ENCODE results near the gene HCN4. TPM values are rescaled to one million over a fixed set of nuclear protein-coding genes. Genes with fewer than 3 reads are reported as not detected.

Gene HCN4
- total RNA-seq, 1 experiment from 2014 or later = 0.07 TPM

- peaks cover 61% of the 10 kb centered on the region for H3K27me3 Mint-ChIP-seq (ENCODE audit: unreplicated experiment)
- H3K4me1 Mint-ChIP-seq (ENCODE audit: low read depth, unreplicated experiment) = no peaks in the 10 kb centered on the region
- intact Hi-C loops (cut with micrococcal nuclease; ENCODE audit: unreplicated experiment) = no loop called here
- TF ChIP-seq CTCF (IDR thresholded peaks at IDR 0.05; ENCODE audit: unreplicated experiment) = no peak
- no peaks in the 10 kb centered on the region for H3K36me3 Mint-ChIP-seq (ENCODE audit: insufficient read depth, unreplicated experiment)
- CTCF ChIA-PET = no interaction called here
- DNase-seq = no peak
- H3K9me3 Mint-ChIP-seq (ENCODE audit: low read depth, unreplicated experiment) = no peaks in the 10 kb centered on the region
- no TSS peak for BruUV-seq (replicated peaks)
- no peak overlapping the region for H3K27ac Mint-ChIP-seq (ENCODE audit: unreplicated experiment)
- no peak overlapping the region for H3K4me3 Mint-ChIP-seq (ENCODE audit: low read depth, unreplicated experiment)
Observed at GRCh38 chr15:73341886-73342600, 26.7 kb downstream of the HCN4 start.

GRCh38 chr15:73340502-73341192 is 28.1 kb downstream of the HCN4 start:
- H3K36me3 Mint-ChIP-seq (ENCODE audit: insufficient read depth, unreplicated experiment) = no peaks in the 10 kb centered on the region
- TF ChIP-seq CTCF (IDR thresholded peaks at IDR 0.05; ENCODE audit: unreplicated experiment) = no peak
- H3K9me3 Mint-ChIP-seq (ENCODE audit: low read depth, unreplicated experiment) = no peaks in the 10 kb centered on the region
- no peak for DNase-seq
- BruUV-seq (replicated peaks) = no TSS peak
- intact Hi-C loops (cut with micrococcal nuclease; ENCODE audit: unreplicated experiment) = no loop called here
- H3K27me3 Mint-ChIP-seq (ENCODE audit: unreplicated experiment) = peaks cover 72% of the 10 kb centered on the region
- H3K4me3 Mint-ChIP-seq (ENCODE audit: low read depth, unreplicated experiment) = no peak overlapping the region
- no peaks in the 10 kb centered on the region for H3K4me1 Mint-ChIP-seq (ENCODE audit: low read depth, unreplicated experiment)
- CTCF ChIA-PET = no interaction called here
- H3K27ac Mint-ChIP-seq (ENCODE audit: unreplicated experiment) = no peak overlapping the region

- no peak overlapping the region for H3K4me3 Mint-ChIP-seq (ENCODE audit: low read depth, unreplicated experiment)
- H3K9me3 Mint-ChIP-seq (ENCODE audit: low read depth, unreplicated experiment) = no peaks in the 10 kb centered on the region
- intact Hi-C loops (cut with micrococcal nuclease; ENCODE audit: unreplicated experiment) = no loop called here
- no TSS peak for BruUV-seq (replicated peaks)
- H3K27ac Mint-ChIP-seq (ENCODE audit: unreplicated experiment) = no peak overlapping the region
- CTCF ChIA-PET = no interaction called here
- peaks cover 67% of the 10 kb centered on the region for H3K27me3 Mint-ChIP-seq (ENCODE audit: unreplicated experiment)
- TF ChIP-seq CTCF (IDR thresholded peaks at IDR 0.05; ENCODE audit: unreplicated experiment) = no peak
- no peak for DNase-seq
- H3K4me1 Mint-ChIP-seq (ENCODE audit: low read depth, unreplicated experiment) = no peaks in the 10 kb centered on the region
- H3K36me3 Mint-ChIP-seq (ENCODE audit: insufficient read depth, unreplicated experiment) = no peaks in the 10 kb centered on the region
Observed at GRCh38 chr15:73338606-73339374, 30.0 kb downstream of the HCN4 start.

GRCh38 chr15:73338058-73338457 is 30.7 kb downstream of the HCN4 start:
- no TSS peak for BruUV-seq (replicated peaks)
- H3K4me3 Mint-ChIP-seq (ENCODE audit: low read depth, unreplicated experiment) = no peak overlapping the region
- H3K9me3 Mint-ChIP-seq (ENCODE audit: low read depth, unreplicated experiment) = no peaks in the 10 kb centered on the region
- H3K27me3 Mint-ChIP-seq (ENCODE audit: unreplicated experiment) = peaks cover 60% of the 10 kb centered on the region
- no peak for DNase-seq
- H3K4me1 Mint-ChIP-seq (ENCODE audit: low read depth, unreplicated experiment) = no peaks in the 10 kb centered on the region
- intact Hi-C loops (cut with micrococcal nuclease; ENCODE audit: unreplicated experiment) = no loop called here
- no peak overlapping the region for H3K27ac Mint-ChIP-seq (ENCODE audit: unreplicated experiment)
- H3K36me3 Mint-ChIP-seq (ENCODE audit: insufficient read depth, unreplicated experiment) = no peaks in the 10 kb centered on the region
- TF ChIP-seq CTCF (IDR thresholded peaks at IDR 0.05; ENCODE audit: unreplicated experiment) = no peak
- CTCF ChIA-PET = no interaction called here

Measured in Calu3 (cell line).